ENCODE measurements around the gene NRTN. TPM values are rescaled to one million over a fixed set of nuclear protein-coding genes. Genes with fewer than 3 reads are reported as not detected.

Gene NRTN
- polyA plus RNA-seq, 1 donor (not counting 4 experiments of a cell fraction or from before 2014, with no cell fraction given): not detected

DNA sequence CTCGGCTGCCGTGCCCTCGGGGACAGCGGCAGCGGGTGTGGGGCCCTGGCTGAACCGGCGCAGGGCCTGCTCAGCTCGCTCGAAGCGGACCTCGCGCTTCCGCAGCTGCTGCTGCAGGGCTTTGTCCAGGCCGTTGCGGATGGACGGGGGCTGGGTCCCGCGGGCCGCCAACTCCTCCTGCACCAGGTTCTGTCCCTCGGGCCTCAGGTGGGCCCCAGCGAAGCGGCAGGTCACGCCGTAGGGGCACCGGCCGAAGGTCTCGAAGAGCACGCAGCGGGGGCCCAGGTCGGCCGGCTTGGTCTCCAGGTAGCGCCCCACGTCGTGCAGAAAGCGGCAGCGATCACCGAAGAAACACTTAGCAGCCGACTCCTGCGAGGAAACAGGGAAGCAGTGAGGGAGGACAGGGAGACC, 15.5 kb upstream of the NRTN start:
- H3K4me3 ChIP-seq (ENCODE audit: control insufficient read depth in 2 of 3, extremely low read depth in 1 of 3, insufficient read depth in 2 of 3, low read depth in 1 of 3, low read length in 3 of 3): peak overlapping the region; percentile 72 to 82 (median 75)
- peak overlapping the region; percentile 96 for H3K9ac ChIP-seq (ENCODE audit: control insufficient read depth, extremely low read depth, insufficient read depth, low read length)
- TF ChIP-seq CTCF (optimal IDR thresholded peaks at IDR 0.05 in 1 of 3, IDR thresholded peaks at IDR 0.05 in 1 of 3, conservative IDR thresholded peaks at IDR 0.05 in 1 of 3; ENCODE audit: extremely low read depth in 1 of 3, insufficient read depth in 2 of 3, low read length in 3 of 3): no peak
- TF ChIP-seq EZH2 (IDR thresholded peaks at IDR 0.05; ENCODE audit: low read length): no peak
- FAIRE-seq: no peak
- no peaks in the 10 kb centered on the region for H4K20me1 ChIP-seq (ENCODE audit: control insufficient read depth, extremely low read depth, insufficient read depth, low read length)
- peak overlapping the region; percentile 92 for H3K4me2 ChIP-seq (ENCODE audit: control insufficient read depth, extremely low read depth, insufficient read depth, low read depth, low read length)
- H3K9me1 ChIP-seq (ENCODE audit: control insufficient read depth, extremely low read depth, insufficient read depth, low read length): no peaks in the 10 kb centered on the region
- dilution Hi-C loops (cut with MboI; ENCODE audit: extremely low pct_ligation_motif_present, low sequenced_read_pairs): no loop called here
- H3K4me1 ChIP-seq (ENCODE audit: control insufficient read depth, extremely low read depth, insufficient read depth, low read length): peaks cover 12% of the 10 kb centered on the region
- H3K27ac ChIP-seq (ENCODE audit: control insufficient read depth, insufficient read depth, low read length): peak overlapping the region; percentile 97
- no peaks in the 10 kb centered on the region for H3K27me3 ChIP-seq (ENCODE audit: control insufficient read depth, extremely low read depth, insufficient read depth, low read length)
- H3K9me3 ChIP-seq (ENCODE audit: control insufficient read depth, low read depth, low read length): no peaks in the 10 kb centered on the region
- H2AFZ ChIP-seq (ENCODE audit: control insufficient read depth, low read length): no peak overlapping the region
- DNase-seq (ENCODE audit: low read depth, low spot score): no peak
- H3K36me3 ChIP-seq (ENCODE audit: control insufficient read depth in 2 of 2, extremely low read depth in 1 of 2, insufficient read depth in 2 of 2, low read length in 2 of 2): peaks cover 21 to 47% of the 10 kb centered on the region in 2 experiments
- peaks cover 7% of the 10 kb centered on the region for H3K79me2 ChIP-seq (ENCODE audit: control insufficient read depth, insufficient read depth, low read length)

DNA sequence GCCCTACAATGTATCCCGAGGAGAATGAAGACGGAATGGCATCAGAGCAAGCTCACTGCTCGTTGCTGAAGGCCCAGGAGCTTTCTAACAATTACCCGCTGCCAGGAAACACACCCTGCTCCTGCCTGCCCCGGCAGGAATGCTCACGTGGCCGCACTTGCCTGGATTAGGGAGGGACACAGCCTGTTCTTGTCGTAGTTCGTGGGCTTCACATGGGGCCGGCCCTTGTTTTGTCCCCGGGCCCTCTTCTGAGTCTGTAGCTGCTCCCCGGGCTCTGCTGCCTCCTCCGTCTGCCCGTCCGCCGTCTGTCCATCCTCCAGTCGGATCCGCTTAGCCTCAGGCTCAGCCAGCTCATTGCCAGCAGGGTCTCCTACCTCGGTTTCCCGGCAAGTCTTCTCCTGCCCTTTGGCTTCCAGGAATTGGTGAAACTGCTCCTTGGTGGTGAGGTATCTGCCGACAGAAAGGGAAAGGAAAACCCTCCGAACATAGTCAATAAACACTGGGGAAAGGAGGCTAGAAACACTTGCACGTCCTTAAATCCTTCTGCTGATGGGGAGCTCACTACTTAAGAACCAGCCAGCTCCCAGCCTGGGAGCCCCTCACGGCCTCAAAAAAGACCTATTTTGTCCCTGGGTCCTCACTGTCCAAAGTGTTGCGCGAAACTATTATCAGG, 14.8 kb upstream of the NRTN start:
- H3K36me3 ChIP-seq (ENCODE audit: control insufficient read depth in 2 of 2, extremely low read depth in 1 of 2, insufficient read depth in 2 of 2, low read length in 2 of 2): peaks cover 18 to 41% of the 10 kb centered on the region in 2 experiments

More for the DNA sequence above, 14.8 kb upstream of the NRTN start:
- peak overlapping the region; percentile 92 for H3K4me2 ChIP-seq (ENCODE audit: control insufficient read depth, extremely low read depth, insufficient read depth, low read depth, low read length)
- peaks cover 12% of the 10 kb centered on the region for H3K4me1 ChIP-seq (ENCODE audit: control insufficient read depth, extremely low read depth, insufficient read depth, low read length)
- dilution Hi-C loops (cut with MboI; ENCODE audit: extremely low pct_ligation_motif_present, low sequenced_read_pairs): no loop called here
- TF ChIP-seq EZH2 (IDR thresholded peaks at IDR 0.05; ENCODE audit: low read length) (no peak), CTCF (optimal IDR thresholded peaks at IDR 0.05 in 1 of 3, IDR thresholded peaks at IDR 0.05 in 1 of 3, conservative IDR thresholded peaks at IDR 0.05 in 1 of 3; ENCODE audit: extremely low read depth in 1 of 3, insufficient read depth in 2 of 3, low read length in 3 of 3) (no peak)
- peak overlapping the region; percentile 66 for H2AFZ ChIP-seq (ENCODE audit: control insufficient read depth, low read length)
- H3K27ac ChIP-seq (ENCODE audit: control insufficient read depth, insufficient read depth, low read length): peak overlapping the region; percentile 97
- peaks cover 7% of the 10 kb centered on the region for H3K79me2 ChIP-seq (ENCODE audit: control insufficient read depth, insufficient read depth, low read length)
- no peaks in the 10 kb centered on the region for H3K27me3 ChIP-seq (ENCODE audit: control insufficient read depth, extremely low read depth, insufficient read depth, low read length)
- no peaks in the 10 kb centered on the region for H3K9me3 ChIP-seq (ENCODE audit: control insufficient read depth, low read depth, low read length)
- peak; percentile 91 for FAIRE-seq
- peak overlapping the region; percentile 72 to 82 (median 75) for H3K4me3 ChIP-seq (ENCODE audit: control insufficient read depth in 2 of 3, extremely low read depth in 1 of 3, insufficient read depth in 2 of 3, low read depth in 1 of 3, low read length in 3 of 3)
- H4K20me1 ChIP-seq (ENCODE audit: control insufficient read depth, extremely low read depth, insufficient read depth, low read length): no peaks in the 10 kb centered on the region
- no peaks in the 10 kb centered on the region for H3K9me1 ChIP-seq (ENCODE audit: control insufficient read depth, extremely low read depth, insufficient read depth, low read length)
- peak overlapping the region; percentile 96 for H3K9ac ChIP-seq (ENCODE audit: control insufficient read depth, extremely low read depth, insufficient read depth, low read length)
- DNase-seq (ENCODE audit: low read depth, low spot score): peak; percentile 50

All from keratinocyte (primary cell).